ENCODE results near the gene LHFPL5. TPM values are rescaled to one million over a fixed set of nuclear protein-coding genes. Genes with fewer than 3 reads are reported as not detected.

Gene LHFPL5
- total RNA-seq, 1 donor from 2014 or later = not detected

DNA sequence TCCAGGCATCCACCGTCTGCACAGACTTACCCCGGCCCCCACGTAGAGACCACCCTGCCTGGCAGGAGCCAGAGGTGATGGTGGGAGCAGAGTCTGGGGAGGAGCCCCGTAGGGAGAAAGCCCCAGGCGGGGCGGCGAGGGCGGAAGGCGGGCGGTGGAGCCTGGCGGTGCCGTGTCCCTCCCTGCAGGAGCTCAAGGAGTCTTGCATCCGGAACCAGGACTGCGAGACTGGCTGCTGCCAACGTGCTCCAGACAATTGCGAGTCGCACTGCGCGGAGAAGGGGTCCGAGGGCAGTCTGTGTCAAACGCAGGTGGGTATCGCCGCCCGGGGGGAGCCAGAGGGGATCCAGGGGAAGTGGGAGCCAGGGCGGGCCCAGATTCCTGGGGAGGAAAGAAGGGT, 18.3 kb upstream of the LHFPL5 start:
- H3K27me3 Mint-ChIP-seq (ENCODE audit: low read depth) = peaks cover 32% of the 10 kb centered on the region
- no peak for DNase-seq (ENCODE audit: low read depth, low spot score)
- H3K4me1 Mint-ChIP-seq = no peaks in the 10 kb centered on the region

DNA sequence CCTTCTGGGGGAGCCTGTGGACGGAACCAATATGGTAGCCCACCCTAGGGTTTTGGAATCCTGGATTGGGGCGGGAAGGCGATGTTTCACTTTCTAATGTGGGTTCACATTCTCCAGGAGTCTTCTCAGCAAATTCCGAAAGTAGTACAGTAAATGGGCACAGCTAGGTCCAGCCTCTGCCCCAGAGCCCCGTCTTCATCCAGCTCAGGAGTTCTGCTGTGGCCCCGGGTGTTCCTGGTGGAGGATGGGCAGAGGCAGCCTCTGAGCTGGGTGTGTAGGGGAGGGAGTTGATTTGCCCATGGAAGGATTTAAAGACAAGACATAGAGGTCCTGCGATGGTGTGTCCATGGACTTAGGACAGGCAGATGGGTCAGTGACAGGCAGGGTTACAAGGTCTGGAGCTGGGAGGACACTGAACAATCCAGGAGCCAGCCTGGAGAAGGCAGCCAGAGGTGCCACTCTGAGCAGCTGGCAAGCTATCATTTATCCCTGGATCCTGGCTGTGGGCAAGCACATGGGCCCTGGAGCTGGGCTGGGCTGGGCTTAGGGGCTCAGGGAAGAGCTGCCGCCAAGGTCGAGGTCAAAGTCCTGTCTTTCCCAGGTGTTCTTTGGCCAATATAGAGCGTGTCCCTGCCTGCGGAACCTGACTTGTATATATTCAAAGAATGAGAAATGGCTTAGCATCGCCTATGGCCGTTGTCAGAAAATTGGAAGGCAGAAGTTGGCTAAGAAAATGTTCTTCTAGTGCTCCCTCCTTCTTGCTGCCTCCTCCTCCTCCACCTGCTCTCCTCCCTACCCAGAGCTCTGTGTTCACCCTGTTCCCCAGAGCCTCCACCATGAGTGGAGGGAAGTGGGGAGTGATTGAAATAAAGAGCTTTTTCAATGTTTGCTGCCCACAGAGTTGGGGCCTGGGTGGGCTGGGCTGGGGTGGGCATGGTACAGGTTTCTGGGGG, 17.6 kb upstream of the LHFPL5 start:
- H3K27me3 Mint-ChIP-seq (ENCODE audit: low read depth) = peaks cover 32% of the 10 kb centered on the region
- DNase-seq (ENCODE audit: low read depth, low spot score) = no peak
- no peaks in the 10 kb centered on the region for H3K9me3 Mint-ChIP-seq
- H3K27ac Mint-ChIP-seq (ENCODE audit: unreplicated experiment) = no peak overlapping the region
- no peaks in the 10 kb centered on the region for H3K4me1 Mint-ChIP-seq
- no peaks in the 10 kb centered on the region for H3K36me3 Mint-ChIP-seq (ENCODE audit: low read depth)
- no peak for TF ChIP-seq CTCF (conservative IDR thresholded peaks at IDR 0.05)
- no peak overlapping the region for H3K4me3 Mint-ChIP-seq

More for the DNA sequence above, 18.3 kb upstream of the LHFPL5 start:
- Mint-ChIP-seq H3K4me3 (no peak overlapping the region), H3K9me3 (no peaks in the 10 kb centered on the region), H3K36me3 (ENCODE audit: low read depth) (no peaks in the 10 kb centered on the region), H3K27ac (ENCODE audit: unreplicated experiment) (no peak overlapping the region)
- TF ChIP-seq CTCF (conservative IDR thresholded peaks at IDR 0.05) = no peak

DNA sequence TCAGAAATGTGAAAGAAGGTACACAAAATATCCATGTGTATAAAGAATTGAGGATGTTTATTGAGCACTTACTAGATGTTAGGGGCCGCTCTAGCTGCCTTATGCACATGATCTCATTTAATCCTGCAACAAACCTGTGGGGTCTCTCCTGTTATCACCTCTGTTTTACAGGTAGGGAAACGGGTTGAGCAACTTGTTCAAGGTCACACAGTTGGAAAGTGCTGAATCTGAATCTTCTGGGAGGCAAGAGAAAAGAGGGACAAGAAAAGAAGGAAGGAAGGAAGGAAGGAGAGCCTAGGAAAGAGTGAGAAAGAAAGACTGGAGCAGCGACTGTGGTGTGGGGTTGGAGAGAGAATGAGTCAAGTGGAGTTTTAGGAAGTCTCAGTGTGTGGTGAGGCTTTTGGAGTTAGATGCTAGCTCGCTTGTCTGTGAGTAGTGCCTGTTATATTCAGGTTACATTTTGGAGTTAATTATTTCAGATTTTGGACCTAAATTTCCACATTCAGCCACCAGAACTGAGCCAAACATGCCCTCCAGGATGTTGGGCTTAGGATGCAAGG, 16.6 kb upstream of the LHFPL5 start:
- no peaks in the 10 kb centered on the region for H3K36me3 Mint-ChIP-seq (ENCODE audit: low read depth)
- no peak for TF ChIP-seq CTCF (conservative IDR thresholded peaks at IDR 0.05)
- no peaks in the 10 kb centered on the region for H3K9me3 Mint-ChIP-seq
- peaks cover 32% of the 10 kb centered on the region for H3K27me3 Mint-ChIP-seq (ENCODE audit: low read depth)
- no peak overlapping the region for H3K27ac Mint-ChIP-seq (ENCODE audit: unreplicated experiment)
- H3K4me1 Mint-ChIP-seq = no peaks in the 10 kb centered on the region
- DNase-seq (ENCODE audit: low read depth, low spot score) = no peak
- H3K4me3 Mint-ChIP-seq = no peak overlapping the region

GRCh38 chr6:35790683-35791082, 14.5 kb upstream of the LHFPL5 start:
- no peaks in the 10 kb centered on the region for H3K4me1 Mint-ChIP-seq
- no peaks in the 10 kb centered on the region for H3K9me3 Mint-ChIP-seq
- DNase-seq (ENCODE audit: low read depth, low spot score) = no peak
- H3K27ac Mint-ChIP-seq (ENCODE audit: unreplicated experiment) = no peak overlapping the region
- H3K27me3 Mint-ChIP-seq (ENCODE audit: low read depth) = peaks cover 29% of the 10 kb centered on the region
- no peaks in the 10 kb centered on the region for H3K36me3 Mint-ChIP-seq (ENCODE audit: low read depth)
- no peak for TF ChIP-seq CTCF (conservative IDR thresholded peaks at IDR 0.05)
- H3K4me3 Mint-ChIP-seq = no peak overlapping the region

DNA sequence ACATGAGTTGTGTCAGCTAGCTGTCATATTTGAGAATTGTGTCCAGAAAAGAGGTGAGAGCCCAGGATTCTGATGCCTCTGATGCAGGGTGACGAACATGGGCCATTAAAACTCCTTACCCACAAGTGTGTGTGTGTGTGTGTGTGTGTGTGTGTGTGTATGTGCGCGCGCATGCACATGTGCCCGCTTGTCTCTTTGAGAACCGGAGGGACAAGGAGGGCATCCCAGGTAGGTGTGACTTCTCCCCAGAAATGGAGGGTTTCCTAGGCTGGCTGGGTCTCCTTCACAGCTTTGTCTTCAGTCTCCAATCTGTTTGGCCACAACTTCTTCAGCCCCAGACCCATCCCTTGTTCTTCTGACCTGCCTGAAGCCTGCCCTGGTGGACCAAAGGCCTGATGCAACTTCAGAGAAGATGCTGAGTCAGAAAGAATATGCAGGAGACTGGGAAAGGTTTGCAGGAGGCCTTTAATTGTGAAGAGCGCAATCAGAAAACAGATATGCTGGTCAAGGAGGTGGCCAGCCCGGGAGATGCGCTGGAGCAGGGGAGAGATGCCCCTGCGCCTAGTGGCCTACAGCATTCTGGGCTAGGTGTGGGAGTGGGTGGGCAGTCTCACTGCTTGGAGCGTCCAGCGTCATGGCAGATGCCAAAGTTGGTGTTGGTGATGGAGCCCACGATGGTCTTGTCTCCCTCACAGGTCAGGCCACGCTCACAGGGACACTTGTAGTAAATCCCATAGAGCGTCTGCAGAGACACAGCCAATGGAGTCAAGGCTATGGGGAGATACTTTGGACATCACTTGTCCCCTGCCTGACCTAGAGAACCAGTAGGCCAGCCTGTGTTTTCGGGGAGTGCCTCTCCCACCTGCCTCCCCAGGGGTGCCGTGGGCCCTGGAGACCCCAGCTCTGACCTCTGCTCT, 10.4 kb upstream of the LHFPL5 start:
- no peak overlapping the region for H3K4me3 Mint-ChIP-seq
- no peak for TF ChIP-seq CTCF (conservative IDR thresholded peaks at IDR 0.05)
- H3K27me3 Mint-ChIP-seq (ENCODE audit: low read depth) = peaks cover 5% of the 10 kb centered on the region
- DNase-seq (ENCODE audit: low read depth, low spot score) = no peak
- no peaks in the 10 kb centered on the region for H3K4me1 Mint-ChIP-seq
- H3K9me3 Mint-ChIP-seq = no peaks in the 10 kb centered on the region
- H3K36me3 Mint-ChIP-seq (ENCODE audit: low read depth) = no peaks in the 10 kb centered on the region
- peak overlapping the region; percentile 63 for H3K27ac Mint-ChIP-seq (ENCODE audit: unreplicated experiment)

Data from neural crest cell (in vitro differentiated cells).